ENCODE data around the gene NKPD1. TPM values are rescaled to one million over a fixed set of nuclear protein-coding genes. Genes with fewer than 3 reads are reported as not detected.

NKPD1 gene
- total and polyA plus RNA-seq, 9 of the 15 experiments (the other 6 are each of a cell fraction or from before 2014, with no cell fraction given), result 0.03 to 0.09 (median 0.04) TPM; not detected in 5

GRCh38 chr19:45154064-45154827 lies 6.5 kb downstream of the NKPD1 start (continued):
- no peak for TF ChIP-seq ZNF518B (CRISPR knock-in tag; IDR thresholded peaks at IDR 0.05)
- TF ChIP-seq, protein P1, sequence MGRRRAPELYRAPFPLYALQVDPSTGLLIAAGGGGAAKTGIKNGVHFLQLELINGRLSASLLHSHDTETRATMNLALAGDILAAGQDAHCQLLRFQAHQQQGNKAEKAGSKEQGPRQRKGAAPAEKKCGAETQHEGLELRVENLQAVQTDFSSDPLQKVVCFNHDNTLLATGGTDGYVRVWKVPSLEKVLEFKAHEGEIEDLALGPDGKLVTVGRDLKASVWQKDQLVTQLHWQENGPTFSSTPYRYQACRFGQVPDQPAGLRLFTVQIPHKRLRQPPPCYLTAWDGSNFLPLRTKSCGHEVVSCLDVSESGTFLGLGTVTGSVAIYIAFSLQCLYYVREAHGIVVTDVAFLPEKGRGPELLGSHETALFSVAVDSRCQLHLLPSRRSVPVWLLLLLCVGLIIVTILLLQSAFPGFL (CRISPR knock-in tag; IDR thresholded peaks at IDR 0.05), result no peak
- TF ChIP-seq, protein P2, sequence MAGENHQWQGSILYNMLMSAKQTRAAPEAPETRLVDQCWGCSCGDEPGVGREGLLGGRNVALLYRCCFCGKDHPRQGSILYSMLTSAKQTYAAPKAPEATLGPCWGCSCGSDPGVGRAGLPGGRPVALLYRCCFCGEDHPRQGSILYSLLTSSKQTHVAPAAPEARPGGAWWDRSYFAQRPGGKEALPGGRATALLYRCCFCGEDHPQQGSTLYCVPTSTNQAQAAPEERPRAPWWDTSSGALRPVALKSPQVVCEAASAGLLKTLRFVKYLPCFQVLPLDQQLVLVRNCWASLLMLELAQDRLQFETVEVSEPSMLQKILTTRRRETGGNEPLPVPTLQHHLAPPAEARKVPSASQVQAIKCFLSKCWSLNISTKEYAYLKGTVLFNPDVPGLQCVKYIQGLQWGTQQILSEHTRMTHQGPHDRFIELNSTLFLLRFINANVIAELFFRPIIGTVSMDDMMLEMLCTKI (IDR thresholded peaks at IDR 0.05; ENCODE audit: partially characterized antibody), result no peak
- no peak for TF ChIP-seq CHAMP1 (IDR thresholded peaks at IDR 0.05)
- TF ChIP-seq E4F1 (CRISPR knock-in tag; IDR thresholded peaks at IDR 0.05; ENCODE audit: borderline replicate concordance), result no peak
- TF ChIP-seq NONO (IDR thresholded peaks at IDR 0.05; ENCODE audit: low read depth in 2 of 2, low read length in 1 of 2), result no peak
- no peak for TF ChIP-seq ZNF589 (CRISPR knock-in tag; IDR thresholded peaks at IDR 0.05; ENCODE audit: low read depth)
- TF ChIP-seq FOSL1 (tag; conservative IDR thresholded peaks at IDR 0.05), result peak; percentile 94
- TF ChIP-seq MAX (CRISPR knock-in tag; IDR thresholded peaks at IDR 0.05), result peak; percentile 86
- TF ChIP-seq MED1 (CRISPR knock-in tag; IDR thresholded peaks at IDR 0.05; ENCODE audit: borderline replicate concordance), result no peak
- TF ChIP-seq, protein P3, sequence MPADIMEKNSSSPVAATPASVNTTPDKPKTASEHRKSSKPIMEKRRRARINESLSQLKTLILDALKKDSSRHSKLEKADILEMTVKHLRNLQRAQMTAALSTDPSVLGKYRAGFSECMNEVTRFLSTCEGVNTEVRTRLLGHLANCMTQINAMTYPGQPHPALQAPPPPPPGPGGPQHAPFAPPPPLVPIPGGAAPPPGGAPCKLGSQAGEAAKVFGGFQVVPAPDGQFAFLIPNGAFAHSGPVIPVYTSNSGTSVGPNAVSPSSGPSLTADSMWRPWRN (IDR thresholded peaks at IDR 0.05; ENCODE audit: low read depth), result peak; percentile 75
- TF ChIP-seq FOS (IDR thresholded peaks at IDR 0.05; ENCODE audit: extremely low read depth, insufficient read length), result peak; percentile 1
- no peak for TF ChIP-seq FOXP1 (CRISPR knock-in tag; IDR thresholded peaks at IDR 0.05)
- no peak for TF ChIP-seq U2AF2 (optimal IDR thresholded peaks at IDR 0.05; ENCODE audit: low read depth, low read length)

Data from K562 (cell line).